GM19043 (cell line): ENCODE data around the gene CELF4.

ENCODE experiments used
- ATAC-seq: cut with Tn5 transposase; IDR thresholded peaks from one replicate; pipeline ENCODE4 v1.9.1; 2021; ENCODE audit warnings: low read depth; ENCODE audit not compliant: unreplicated experiment

CELF4 gene

DNA sequence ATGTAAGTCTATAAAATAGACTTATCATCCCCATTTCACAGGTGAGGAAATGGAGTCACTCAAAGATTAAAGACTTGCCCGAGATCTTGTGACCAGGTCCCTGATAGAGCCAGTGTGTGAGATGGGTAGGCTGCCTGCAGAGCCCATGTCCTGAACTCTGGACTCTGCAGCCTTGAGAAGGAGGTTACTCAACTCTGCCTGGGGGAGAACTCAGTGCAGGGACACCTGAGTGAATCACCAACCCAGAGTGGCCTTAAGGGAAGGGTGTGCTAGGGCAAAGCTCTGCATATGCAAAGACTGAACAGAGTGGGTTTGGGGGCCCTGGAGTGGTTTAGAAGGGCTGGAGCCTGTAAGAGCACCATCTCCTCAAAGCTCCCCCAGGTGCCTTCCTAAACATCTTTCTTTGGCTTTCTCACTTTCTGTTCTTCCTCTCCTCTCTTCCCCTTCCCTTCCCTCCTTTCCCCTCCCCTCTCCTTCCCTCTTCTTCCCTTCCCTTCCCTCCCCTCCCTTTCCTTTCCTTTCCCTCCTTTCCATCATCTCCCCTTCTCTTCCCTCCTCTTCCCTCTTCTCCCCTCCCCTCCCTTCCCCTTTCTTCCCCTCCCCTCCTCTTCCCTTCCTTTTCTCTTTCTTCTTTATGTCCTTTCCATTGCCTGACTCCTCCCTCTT lies 67.6 kb downstream of the CELF4 start:
- ATAC-seq: no peak

DNA sequence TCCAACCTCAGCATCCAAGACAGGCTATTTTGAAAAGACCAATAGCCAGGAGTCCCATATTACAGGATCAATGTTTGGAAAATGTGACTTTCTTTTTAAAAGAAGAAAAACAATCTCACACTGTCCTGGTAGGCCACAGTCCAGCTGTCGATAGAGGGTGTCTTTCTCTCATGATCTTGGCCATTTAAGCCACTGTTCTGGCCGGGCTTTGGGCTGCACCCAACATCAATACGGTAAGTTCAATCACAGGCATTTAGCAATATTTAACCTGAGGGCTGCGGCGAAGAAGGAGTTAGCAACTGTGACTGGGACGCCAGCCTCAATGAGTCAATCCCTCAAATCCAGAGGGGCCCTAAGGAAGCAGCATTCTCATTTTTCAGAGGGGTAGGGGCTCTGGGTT lies 69.0 kb downstream of the CELF4 start:
- no peak for ATAC-seq

DNA sequence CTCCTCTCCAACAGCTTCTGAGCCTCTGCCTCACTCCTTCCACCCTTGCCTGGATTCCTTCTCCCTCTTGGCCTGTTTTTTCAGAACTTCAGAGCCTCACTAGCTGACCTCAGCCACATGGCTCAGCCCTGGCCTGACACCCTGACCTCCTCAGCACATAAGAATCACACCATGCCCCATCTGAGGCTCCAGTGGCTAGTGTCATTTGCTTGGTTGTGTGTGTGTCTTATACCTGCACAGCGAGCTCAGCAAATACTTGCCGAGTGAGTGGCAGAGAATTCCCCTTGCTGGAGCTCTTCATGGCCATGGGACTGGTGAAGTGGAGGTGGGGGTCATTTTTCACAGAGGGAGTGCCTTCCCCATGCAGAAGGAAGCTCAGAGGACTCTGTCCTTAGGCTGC lies 70.2 kb downstream of the CELF4 start:
- ATAC-seq: no peak

DNA sequence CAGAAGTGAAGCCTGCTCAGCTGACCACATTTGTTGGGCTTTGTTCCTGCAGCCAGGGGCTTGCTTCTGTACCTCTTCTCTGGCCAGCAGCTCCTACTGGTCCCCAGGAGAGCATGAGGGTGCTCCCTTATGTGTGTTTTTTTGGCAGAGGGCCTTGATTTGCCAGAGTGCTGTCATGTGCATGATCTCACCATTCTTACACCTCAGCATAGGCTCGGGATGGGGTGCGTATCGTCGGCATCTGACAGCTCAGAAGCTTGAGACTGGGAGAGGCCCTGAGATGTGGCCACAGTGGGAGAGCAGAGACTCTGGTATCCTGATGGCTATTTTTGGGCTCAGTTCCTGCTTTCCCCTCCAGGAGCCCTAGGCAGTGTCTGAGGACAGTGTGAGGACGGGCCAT lies 71.2 kb downstream of the CELF4 start:
- no peak for ATAC-seq

DNA sequence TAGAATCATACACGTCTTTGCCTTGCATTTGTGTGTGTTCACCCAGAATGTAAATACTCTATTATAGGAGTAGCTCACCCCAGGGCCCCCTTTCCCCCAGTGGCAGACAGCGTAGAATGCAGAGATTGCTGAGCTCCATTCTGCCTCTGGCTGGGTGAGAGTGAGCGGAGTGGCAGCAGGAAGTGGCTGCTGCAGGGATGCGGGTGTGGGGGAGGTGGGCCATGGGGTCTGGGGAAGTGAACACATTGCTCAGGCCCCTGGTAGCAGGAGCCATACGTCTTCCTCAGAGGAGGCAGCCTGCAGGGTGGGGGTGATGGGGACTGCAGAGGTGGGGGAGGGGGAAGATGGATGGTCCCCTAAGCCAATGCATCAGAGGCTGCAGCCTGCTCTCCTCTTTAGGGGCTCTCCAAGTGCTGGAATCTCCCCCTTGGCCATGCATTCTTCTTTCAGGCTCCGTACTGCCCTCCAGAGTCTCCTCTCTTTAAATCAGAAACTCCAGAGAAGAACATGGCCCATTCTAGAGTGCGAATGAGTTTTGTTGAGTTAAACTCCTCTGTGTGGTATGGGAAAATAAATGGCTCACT lies 72.2 kb downstream of the CELF4 start:
- ATAC-seq: no peak

DNA sequence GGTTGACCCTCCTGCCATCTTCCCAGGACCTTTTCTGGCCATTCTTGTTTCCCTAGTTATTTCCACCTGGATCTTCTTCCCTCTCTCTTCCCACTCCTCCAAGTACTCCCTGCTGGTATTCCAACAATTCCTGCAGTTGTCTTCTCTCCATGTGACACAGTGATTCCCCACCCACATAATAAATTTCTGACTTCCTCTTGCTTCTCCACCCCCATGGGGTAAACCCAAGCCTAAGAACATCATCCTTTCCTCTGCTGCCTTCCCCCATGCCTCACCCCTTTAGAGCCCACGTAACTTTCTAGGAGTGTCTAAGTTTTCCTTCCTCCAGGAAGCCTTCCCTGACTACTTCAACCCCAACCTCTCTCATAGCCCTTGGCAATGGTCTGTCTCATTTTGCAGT lies 72.6 kb downstream of the CELF4 start:
- ATAC-seq: no peak

DNA sequence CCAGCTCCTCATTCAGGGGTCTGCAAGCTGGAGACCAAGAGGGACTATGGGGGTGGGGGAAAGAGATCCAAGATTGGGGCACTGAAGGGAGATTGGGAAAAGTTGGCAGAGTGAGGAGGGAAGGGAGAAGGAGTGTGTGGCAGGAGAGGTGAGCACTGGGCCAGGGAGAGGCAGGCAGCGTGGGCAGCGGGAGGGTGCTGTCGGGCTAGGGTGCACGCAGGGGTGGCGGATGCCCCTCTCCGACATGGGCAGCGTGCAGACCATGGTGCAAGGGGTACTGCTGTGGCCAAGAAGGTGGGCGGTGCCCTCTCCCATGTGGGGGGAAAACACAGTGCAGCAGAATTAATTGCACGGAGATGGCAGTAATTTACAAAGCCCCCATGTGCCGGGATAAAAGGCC lies 74.1 kb downstream of the CELF4 start:
- ATAC-seq: no peak

DNA sequence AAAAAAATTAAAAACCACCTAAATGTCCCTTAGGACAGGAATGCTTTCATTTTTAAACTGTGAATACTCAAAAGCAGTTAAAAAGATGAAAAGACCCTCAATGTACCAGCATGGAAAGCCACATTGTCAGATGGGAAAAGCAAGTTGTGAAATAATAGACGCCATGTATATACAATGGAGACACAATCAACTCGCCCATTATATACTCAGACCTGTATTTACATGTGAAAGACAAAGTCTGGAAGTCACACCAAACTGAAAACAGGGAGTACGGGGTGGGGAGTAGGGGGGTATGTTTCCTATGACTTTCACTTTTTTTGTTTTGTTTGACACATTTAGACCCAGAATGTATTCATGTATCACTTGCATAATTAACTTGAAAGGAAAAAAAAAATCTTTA lies 75.6 kb downstream of the CELF4 start:
- ATAC-seq: no peak

DNA sequence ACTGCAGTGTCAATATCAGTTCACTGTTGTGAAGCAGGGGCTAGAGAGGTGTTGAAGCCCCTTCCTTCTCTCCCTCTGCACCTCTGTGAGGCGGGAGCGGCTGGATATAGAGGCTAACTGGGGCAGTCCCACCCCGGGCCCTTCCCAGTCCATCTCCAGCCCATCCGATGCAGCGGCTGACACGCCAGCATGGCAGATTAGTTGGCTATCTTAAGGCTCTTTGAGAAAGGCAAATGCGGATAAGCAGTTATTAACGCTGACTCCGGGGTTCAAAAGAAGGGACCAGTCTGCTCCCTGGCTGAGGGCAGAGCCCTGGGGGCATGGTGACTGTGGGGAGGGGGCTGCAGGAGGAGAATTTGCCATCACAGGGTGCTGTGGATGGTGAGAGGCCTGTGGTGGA lies 76.6 kb downstream of the CELF4 start:
- ATAC-seq: no peak

DNA sequence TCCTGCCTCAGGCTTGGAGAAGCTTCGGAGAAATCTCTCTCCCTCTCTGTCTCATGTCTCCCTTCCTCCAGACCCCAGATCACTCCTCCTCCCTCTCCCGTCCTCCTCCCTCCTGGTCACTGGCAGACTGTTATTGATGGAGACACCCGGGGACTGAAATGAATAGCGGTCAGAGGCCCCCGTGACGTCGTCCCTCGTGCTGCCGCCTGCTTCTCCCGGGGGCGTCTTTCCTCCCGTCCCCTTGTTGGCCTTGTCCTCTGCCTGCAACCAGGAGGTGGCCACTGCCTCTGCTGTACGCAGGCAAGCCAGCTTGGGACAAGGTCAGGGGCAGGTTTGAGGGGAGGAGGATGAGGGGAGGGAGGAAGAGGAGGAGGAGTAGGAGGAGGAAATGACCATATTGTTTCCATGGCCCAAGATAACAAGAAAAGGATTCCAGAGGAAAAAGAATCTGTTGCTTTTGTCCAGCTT lies 78.2 kb downstream of the CELF4 start:
- no peak for ATAC-seq

DNA sequence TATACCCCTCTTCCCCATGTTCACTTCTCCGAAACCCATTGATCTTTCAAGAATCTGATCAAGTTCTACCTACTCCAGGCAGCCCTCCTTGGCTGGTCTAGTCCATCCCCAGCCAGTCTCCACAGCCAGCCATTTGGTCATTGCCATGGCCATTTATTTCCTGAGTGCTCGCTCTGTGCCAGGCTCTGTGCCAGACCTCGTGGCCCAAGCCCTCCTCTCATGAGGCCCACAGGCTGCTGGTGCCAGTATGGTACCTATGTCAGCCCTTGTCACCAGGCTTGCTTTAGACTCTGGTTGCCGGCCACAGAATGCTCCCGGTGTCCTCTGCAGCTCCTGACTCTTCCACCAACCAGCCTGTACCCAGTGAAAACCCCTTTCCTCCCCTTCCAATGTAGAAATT lies 78.8 kb downstream of the CELF4 start:
- no peak for ATAC-seq

DNA sequence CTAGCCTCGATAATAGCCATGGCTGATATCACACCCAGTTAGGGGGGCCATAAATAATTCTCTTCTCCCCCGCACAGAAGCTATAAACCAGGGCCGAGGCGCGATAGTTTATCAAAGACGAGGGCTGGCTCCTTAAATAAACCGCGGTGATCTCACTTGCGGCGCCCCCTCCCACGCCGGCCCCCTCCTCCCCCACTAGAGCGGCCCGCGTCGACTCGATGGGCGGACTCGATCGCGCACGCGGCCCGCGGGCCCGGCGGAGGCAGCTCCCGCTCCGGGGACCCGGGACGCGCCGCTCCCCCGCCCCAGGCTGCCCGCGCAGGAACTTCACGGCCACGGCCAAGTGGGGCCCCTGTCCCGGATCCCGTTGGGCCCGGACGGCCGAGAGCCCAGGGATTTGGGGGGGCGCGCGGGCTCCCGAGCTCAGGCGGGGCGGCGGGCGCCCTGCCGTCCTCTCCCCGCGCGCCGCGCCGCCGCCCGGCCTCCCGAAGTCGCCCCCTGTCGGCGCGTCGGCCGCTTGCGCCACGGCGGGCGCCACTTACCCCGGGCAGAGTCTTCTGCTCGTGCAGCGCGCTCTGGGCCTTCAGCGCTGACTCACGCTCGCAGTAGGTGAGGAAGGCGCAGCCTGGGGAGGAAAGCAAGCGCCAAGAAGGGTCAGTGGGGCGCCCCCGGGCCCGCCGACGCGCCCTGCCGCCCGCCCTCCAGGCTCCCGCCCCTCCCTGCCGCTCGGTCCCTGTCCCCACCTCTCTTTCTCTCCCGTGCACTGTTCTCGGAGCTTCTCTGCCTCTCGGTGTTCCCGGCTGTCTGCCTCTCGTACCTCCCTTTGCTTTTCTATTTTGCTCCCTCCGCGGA lies 80.4 kb downstream of the CELF4 start:
- no peak for ATAC-seq

DNA sequence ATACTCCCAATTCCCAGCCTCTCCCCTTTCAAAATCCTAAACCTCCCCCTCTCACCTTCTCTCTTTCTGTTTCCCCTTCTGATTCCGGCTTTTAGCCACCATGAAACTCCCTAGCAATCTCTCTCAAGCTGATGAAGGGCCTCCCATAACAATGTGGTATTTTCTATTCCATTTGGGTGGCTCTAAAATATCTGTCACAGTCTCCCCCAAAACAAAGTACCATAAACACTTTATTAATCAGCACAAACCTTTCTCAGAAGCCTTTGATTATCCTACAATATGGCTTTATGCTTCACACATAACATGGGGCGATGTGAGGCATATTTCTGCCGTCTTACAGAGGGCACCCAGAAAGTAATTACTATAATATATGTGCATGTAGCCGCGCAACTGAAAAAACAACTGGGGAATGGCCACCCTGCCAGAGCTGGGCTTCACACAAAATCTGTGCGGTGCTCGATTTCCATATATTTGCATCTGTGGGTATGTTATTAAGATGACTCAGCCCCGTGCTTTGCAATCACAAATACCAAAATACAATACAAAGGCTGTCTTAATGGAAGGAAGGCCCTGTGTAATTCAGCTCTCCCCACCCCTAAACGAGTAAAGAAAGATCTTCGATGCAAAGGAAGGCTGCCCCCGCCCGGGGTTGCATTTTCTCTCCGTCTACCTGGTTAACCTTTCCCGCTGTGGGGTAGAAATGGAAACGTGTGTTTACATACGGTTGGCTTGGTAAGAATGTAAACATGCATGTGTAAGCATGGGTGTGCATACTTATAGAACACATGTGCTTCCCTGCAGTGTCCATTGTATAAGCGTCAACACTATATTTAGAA lies 81.4 kb downstream of the CELF4 start:
- ATAC-seq: no peak

DNA sequence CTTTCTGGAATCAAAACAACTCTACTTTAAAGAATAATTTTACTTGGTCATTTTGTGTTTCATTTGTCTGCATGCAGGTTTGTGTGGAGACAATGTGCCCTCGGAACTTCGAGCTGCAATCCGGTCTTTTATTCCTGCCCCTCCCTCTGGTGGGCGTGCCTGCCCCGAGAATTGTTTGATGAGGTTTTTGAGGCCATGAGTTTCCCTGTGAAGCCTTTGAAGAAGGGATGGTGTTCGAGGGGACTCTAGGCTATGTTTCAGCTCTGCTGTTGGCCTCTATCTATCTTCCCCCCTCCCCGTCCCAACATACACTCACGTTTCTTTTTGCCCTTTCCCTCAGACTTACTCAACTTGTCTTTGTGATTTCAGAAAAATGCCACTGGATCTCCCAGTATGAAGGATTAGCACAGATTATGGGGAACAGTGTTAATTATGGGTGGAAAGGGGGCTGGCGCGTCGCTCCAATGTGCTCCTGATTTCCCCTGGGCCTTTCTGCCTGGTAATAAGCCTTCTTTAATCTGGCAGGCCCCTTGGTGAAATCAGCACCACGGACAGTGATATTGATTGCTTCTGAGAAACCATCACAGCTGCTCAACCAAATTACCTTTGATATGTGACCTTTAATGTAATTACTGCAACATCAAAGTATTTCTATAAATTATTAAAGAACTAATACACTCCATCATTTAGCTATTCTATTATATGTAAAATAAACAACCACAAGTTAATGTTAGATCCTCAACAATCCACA lies 82.2 kb downstream of the CELF4 start:
- no peak for ATAC-seq

DNA sequence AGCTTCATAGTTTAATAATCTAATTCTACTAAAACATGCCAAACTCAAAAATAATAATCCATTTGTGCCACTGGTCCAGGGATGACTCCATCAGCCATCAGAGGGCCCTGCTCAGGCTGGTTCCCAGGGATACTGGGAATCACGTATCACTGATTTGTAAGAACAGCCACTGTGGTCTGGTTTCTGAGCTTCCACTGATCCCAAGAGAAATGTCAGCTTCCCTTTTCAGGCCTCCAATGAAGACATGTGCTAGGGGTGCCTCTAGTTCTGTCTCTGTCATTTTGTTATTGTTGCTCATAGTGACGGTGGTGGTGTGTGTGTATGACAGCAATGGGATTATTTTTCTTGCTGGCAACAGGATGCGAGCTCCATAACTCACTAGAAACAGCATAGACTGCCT lies 83.2 kb downstream of the CELF4 start:
- ATAC-seq: no peak

DNA sequence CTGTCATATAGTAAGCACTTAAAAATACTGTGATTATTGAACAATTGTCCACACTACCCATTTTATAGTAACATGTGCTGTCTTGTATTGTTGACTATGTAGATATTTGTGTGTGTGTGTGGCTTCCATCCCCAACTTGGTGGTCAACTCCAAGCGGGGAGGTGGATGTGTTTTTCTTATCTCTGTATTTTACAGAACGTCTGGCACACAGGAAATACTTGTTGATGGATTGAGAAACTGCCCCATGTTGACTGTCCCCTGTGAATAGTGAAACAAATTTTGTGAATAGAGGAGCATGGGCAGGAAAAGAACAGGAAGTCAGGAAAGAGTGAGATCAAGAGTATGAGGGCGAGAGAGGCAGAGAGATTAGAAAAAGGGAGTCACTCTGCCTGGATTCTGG lies 83.6 kb downstream of the CELF4 start:
- no peak for ATAC-seq

DNA sequence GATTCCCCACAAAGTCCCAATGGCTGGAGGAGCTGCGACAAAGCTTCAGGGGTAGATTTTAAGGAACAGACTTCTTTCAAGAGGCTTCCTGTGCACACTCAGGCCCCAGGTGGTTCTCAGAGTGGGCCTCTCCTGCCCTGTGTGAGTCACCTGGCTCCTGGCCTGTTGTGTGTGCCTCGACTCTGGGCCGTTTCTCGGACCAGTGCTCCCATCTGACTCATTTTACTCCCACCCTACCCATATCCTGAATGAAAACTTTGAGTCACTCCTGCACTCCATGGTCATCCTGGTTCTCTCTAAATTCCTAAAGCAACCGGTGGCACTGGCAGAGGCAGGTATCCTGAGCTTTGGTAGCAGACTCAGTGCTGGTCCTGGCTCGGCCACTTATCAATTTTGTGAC lies 84.1 kb downstream of the CELF4 start:
- no peak for ATAC-seq

DNA sequence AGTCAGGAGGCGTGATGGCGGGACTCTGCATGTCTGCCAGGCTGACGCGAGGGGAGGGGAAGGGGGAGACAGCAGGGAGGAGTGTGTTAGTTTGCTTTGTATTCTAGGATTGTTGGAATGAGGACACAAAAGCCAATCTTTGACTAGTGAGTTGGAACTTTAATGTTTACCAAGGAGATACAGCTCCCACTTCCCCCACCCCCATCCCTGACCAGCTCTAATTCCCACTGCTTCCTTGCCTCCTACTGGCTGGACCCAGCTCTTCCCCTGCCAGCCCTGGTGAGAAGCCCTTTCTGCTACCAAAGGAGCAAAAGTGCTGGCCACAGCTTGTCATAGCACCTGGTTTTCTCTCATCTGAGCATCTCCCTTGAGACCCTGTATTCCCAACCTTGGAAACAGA lies 84.5 kb downstream of the CELF4 start:
- no peak for ATAC-seq

DNA sequence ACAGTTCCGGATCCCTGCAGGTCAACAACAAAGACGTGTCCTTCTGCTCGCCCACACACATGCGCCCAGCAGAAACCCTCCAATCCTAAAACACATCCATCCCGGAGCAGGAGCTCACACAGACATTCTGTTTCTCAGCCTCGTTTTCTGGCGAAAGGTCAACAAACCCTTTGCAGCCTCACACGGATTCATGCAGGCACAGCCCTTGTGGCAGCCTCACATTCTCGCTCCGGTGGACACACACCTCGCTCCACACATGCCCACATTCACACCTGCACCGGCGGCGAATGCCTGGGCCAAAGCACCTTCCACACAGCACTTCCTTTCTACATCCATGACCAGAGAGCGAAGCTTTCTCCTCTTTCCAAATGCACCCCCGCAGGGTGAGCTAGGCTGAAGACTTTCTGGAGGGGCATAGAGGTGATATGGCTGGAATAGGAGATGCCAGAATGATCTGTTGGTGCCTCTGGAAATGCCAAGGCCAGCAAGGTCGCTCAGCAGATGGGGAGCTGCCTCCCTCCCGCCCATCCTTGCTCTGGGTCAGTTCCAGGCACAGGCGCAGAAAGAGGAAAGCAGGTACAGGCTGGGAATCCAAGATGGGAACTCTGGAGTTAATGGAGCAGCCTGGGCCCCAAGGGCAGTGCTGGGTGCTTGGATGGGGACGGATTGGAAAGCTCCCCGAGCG lies 88.8 kb downstream of the CELF4 start:
- no peak for ATAC-seq

DNA sequence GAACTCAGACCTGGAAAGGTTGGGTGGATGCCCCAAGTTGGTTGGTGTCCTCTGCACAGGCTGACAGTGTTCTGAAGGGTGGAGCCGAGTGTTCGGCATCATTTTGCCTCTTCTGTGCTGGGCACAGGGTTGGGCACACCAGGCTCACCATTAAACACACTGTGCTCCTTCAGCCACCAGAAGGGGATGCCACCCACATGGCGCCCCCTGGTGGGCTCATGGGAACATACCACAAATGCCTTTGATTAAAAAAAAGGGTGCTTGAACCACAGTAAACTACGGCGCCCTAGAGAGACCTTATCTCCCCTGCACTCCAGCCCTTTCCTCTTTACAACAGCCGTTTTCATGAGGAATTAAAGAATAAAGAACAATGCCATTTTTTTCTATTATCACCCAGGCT lies 89.4 kb downstream of the CELF4 start:
- ATAC-seq: no peak
